ENCODE measurements around the gene MCUR1. TPM values are rescaled to one million over a fixed set of nuclear protein-coding genes. Genes with fewer than 3 reads are reported as not detected.
"Not testable (repeated sequence)": the region's sequence is repeated elsewhere in the genome, so short reads cannot be mapped to it uniquely, and the experiment has no call there.

MCUR1 gene
- total and polyA plus RNA-seq, 7 donors = 7.2 to 34.2 (median 12.9) TPM

GRCh38 chr6:13853871-13854270 lies 39.5 kb upstream of the MCUR1 start:
- H3K9me3 ChIP-seq = no peaks in the 10 kb centered on the region
- WGBS, 2 donors = 86 to 92% methylated on average over 5 of the region's 5 CpGs
- no peak overlapping the region for H3K4me3 ChIP-seq
- intact Hi-C loops (cut with DNase I) = no loop called here
- peaks cover 0 to 4% (median under 1%) of the 10 kb centered on the region in 4 donors for H3K4me1 ChIP-seq
- H3K27ac ChIP-seq = no peak overlapping the region
- TF ChIP-seq CTCF (IDR thresholded peaks at IDR 0.05) (no peak), POLR2A (IDR thresholded peaks at IDR 0.05) (no peak), EP300 (IDR thresholded peaks at IDR 0.05) (no peak), POLR2AphosphoS5 (IDR thresholded peaks at IDR 0.05) (no peak)
- no peak for DNase-seq
- peaks cover 3 to 23% (median 12%) of the 10 kb centered on the region in 3 donors for H3K27me3 ChIP-seq
- H3K36me3 ChIP-seq = no peaks in the 10 kb centered on the region

DNA sequence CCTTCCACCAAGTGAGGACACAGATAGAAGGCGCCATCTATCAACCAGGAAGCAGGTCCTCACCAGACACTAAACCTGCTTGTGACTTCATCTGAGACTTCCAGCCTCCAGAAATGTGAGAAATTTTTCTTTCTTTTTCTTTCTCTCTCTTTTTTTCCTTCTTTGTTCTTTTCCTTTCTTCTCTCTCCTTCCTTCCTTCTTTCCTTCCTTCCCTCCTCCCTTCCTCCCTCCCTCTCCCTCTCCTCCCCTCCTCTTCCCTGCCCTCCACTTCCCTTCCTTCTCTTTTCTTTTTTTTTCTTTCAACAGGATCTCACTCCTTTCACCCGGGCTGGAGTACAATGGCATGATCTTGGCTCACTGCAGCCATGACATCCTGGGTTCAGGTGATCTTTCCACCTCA lies 37.4 kb upstream of the MCUR1 start:
- no peak overlapping the region for H3K27ac ChIP-seq
- no peaks in the 10 kb centered on the region for H3K9me3 ChIP-seq
- TF ChIP-seq POLR2AphosphoS5 (IDR thresholded peaks at IDR 0.05) (no peak), POLR2A (IDR thresholded peaks at IDR 0.05) (no peak), EP300 (IDR thresholded peaks at IDR 0.05) (no peak), CTCF (IDR thresholded peaks at IDR 0.05) (no peak)
- intact Hi-C loops (cut with DNase I) = no loop called here
- H3K36me3 ChIP-seq = no peaks in the 10 kb centered on the region
- peaks cover 0 to 7% (median 3%) of the 10 kb centered on the region in 4 donors for H3K4me1 ChIP-seq
- 73 to 91% methylated on average over 2 of the region's 2 CpGs for WGBS, 2 donors
- no peak for DNase-seq
- H3K4me3 ChIP-seq = no peak overlapping the region
- H3K27me3 ChIP-seq = peaks cover 0 to 2% (median 0%) of the 10 kb centered on the region in 3 donors

- Histone ChIP-seq H3K4me3 (no peak overlapping the region), H3K36me3 (no peaks in the 10 kb centered on the region), H3K4me1 (peaks cover 0 to 7% (median 3%) of the 10 kb centered on the region in 4 donors), H3K9me3 (no peaks in the 10 kb centered on the region), H3K27me3 (no peaks in the 10 kb centered on the region), H3K27ac (no peak overlapping the region)
- intact Hi-C loops (cut with DNase I) = no loop called here
- 90 to 91% methylated on average over 3 of the region's 3 CpGs for WGBS, 2 donors
- DNase-seq = no peak
- TF ChIP-seq EP300 (IDR thresholded peaks at IDR 0.05) (no peak), POLR2A (IDR thresholded peaks at IDR 0.05) (no peak), CTCF (IDR thresholded peaks at IDR 0.05) (no peak), POLR2AphosphoS5 (IDR thresholded peaks at IDR 0.05) (no peak)
Measured at GRCh38 chr6:13851330-13851729, 37.0 kb upstream of the MCUR1 start.

DNA sequence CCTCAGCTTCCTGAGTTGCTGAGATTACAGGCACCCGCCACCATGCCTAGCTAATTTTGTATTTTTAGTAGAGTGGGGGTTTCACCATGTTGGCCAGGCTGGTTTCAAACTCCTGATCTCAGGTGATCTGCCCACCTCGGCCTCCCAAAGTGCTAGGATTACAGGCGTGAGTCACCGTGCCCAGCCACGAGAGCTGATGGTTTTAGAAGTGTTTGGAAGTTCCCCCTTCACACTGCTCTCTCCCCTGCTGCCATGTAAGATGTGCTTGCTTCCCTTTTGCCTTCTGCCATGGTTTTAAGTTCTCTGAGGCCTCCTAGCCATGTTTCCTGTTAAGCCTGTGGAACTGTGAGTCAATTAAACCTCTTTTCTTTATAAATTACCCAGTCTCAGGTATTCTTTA lies 36.3 kb upstream of the MCUR1 start:
- H3K27ac ChIP-seq; H3K9me3 ChIP-seq; H3K4me3 ChIP-seq; H3K27me3 ChIP-seq; DNase-seq; H3K4me1 ChIP-seq; H3K36me3 ChIP-seq; intact Hi-C loops (cut with DNase I): not testable (repeated sequence)
- WGBS, 2 donors = 85 to 87% methylated on average over 5 of the region's 5 CpGs

GRCh38 chr6:13848522-13849150 lies 34.3 kb upstream of the MCUR1 start:
- Histone ChIP-seq H3K4me1 (peaks cover 0 to 7% (median 3%) of the 10 kb centered on the region in 4 donors), H3K27ac (no peak overlapping the region), H3K9me3 (no peaks in the 10 kb centered on the region), H3K27me3 (no peaks in the 10 kb centered on the region), H3K36me3 (no peaks in the 10 kb centered on the region), H3K4me3 (peak overlapping the region in 1 of 4 donors; percentile 9)
- intact Hi-C loops (cut with DNase I) = no loop called here
- no peak for TF ChIP-seq EP300 (IDR thresholded peaks at IDR 0.05)
- TF ChIP-seq POLR2AphosphoS5 (IDR thresholded peaks at IDR 0.05) = no peak
- DNase-seq = no peak
- WGBS, 2 donors = 74 to 84% methylated on average over 5 of the region's 5 CpGs
